GM18526 (cell line): ENCODE data around the gene ATP13A2.

Experiments
- POLR2A ChIP-seq: IDR thresholded peaks from 3 replicates; pipeline ENCODE4 v1.6.1; 2011; ENCODE audit not compliant: insufficient read length; ENCODE audit errors: extremely low read depth

Gene ATP13A2

GRCh38 chr1:17045634-17046333, 34.1 kb upstream of the ATP13A2 start:
- no peak for TF ChIP-seq POLR2A

- TF ChIP-seq POLR2A, result no peak
Measured at GRCh38 chr1:17045150-17045549, 33.4 kb upstream of the ATP13A2 start.

GRCh38 chr1:17043676-17044075, 31.9 kb upstream of the ATP13A2 start:
- no peak for TF ChIP-seq POLR2A

- TF ChIP-seq POLR2A, result no peak
Measured at GRCh38 chr1:17040135-17040534, 28.4 kb upstream of the ATP13A2 start.

- TF ChIP-seq POLR2A, result no peak
Measured at GRCh38 chr1:17039522-17039921, 27.8 kb upstream of the ATP13A2 start.

GRCh38 chr1:17033481-17033880, 21.8 kb upstream of the ATP13A2 start:
- TF ChIP-seq POLR2A, result no peak

- no peak for TF ChIP-seq POLR2A
Measured at GRCh38 chr1:17032741-17033140, 21.0 kb upstream of the ATP13A2 start.

GRCh38 chr1:17031436-17031835, 19.7 kb upstream of the ATP13A2 start:
- no peak for TF ChIP-seq POLR2A

GRCh38 chr1:17030206-17030605, 18.5 kb upstream of the ATP13A2 start:
- no peak for TF ChIP-seq POLR2A

- TF ChIP-seq POLR2A, result no peak
Measured at GRCh38 chr1:17028662-17029188, 17.0 kb upstream of the ATP13A2 start.

GRCh38 chr1:17027900-17028299, 16.2 kb upstream of the ATP13A2 start:
- TF ChIP-seq POLR2A, result no peak

GRCh38 chr1:17027403-17027802, 15.7 kb upstream of the ATP13A2 start:
- no peak for TF ChIP-seq POLR2A

- no peak for TF ChIP-seq POLR2A
Measured at GRCh38 chr1:17024721-17025120, 13.0 kb upstream of the ATP13A2 start.

- no peak for TF ChIP-seq POLR2A
Measured at GRCh38 chr1:17023573-17023972, 11.8 kb upstream of the ATP13A2 start.

GRCh38 chr1:17023102-17023501, 11.4 kb upstream of the ATP13A2 start:
- TF ChIP-seq POLR2A, result no peak

GRCh38 chr1:17021896-17022295, 10.2 kb upstream of the ATP13A2 start:
- no peak for TF ChIP-seq POLR2A

GRCh38 chr1:17020502-17020901, 8.8 kb upstream of the ATP13A2 start:
- TF ChIP-seq POLR2A, result no peak
